Activated T-helper 1 cell treated with anti-CD3 and anti-CD28 coated beads, Interleukin-2, amount 50 U/mL, for 16 hours (primary cell): ENCODE data around the gene SPATA19.

Experiments used
- DNase-seq, 2 donors: peaks; one replicate each; pipeline ENCODE4 v3.0.0-alpha.2; 2020; ENCODE audit warnings: low read depth in 1 of 2, low spot score in 1 of 2

Gene SPATA19

GRCh38 chr11:133818302-133818701 lies 27.0 kb downstream of the SPATA19 start:
- no peak for DNase-seq

GRCh38 chr11:133817449-133817848 lies 27.9 kb downstream of the SPATA19 start:
- no peak for DNase-seq

GRCh38 chr11:133816146-133816870 lies 29.0 kb downstream of the SPATA19 start:
- DNase-seq: no peak

GRCh38 chr11:133815636-133816035 lies 29.7 kb downstream of the SPATA19 start:
- DNase-seq: no peak

GRCh38 chr11:133814588-133815100 lies 30.7 kb downstream of the SPATA19 start:
- DNase-seq: no peak

GRCh38 chr11:133811850-133812685 lies 33.2 kb downstream of the SPATA19 start:
- DNase-seq: no peak

- no peak for DNase-seq
These were observed 34.5 kb downstream of the SPATA19 start for GRCh38 chr11:133810766-133811165.

- no peak for DNase-seq
These were observed 35.5 kb downstream of the SPATA19 start for GRCh38 chr11:133809569-133810491.

- no peak for DNase-seq
These were observed 36.7 kb downstream of the SPATA19 start for GRCh38 chr11:133808393-133809140.

- DNase-seq: no peak
These were observed 42.3 kb downstream of the SPATA19 start for GRCh38 chr11:133803026-133803425.

- DNase-seq: no peak
These were observed 44.0 kb downstream of the SPATA19 start for GRCh38 chr11:133801356-133801755.

- DNase-seq: no peak
These were observed 44.6 kb downstream of the SPATA19 start for GRCh38 chr11:133800666-133801065.

- DNase-seq: no peak
These were observed 47.8 kb downstream of the SPATA19 start for GRCh38 chr11:133797554-133797953.

GRCh38 chr11:133796043-133796795 lies 49.1 kb downstream of the SPATA19 start:
- no peak for DNase-seq

- DNase-seq: no peak
These were observed 50.2 kb downstream of the SPATA19 start for GRCh38 chr11:133795088-133795487.

- no peak for DNase-seq
These were observed 51.1 kb downstream of the SPATA19 start for GRCh38 chr11:133794205-133794604.

GRCh38 chr11:133793271-133794035 lies 51.9 kb downstream of the SPATA19 start:
- DNase-seq: no peak

- no peak for DNase-seq
These were observed 54.3 kb downstream of the SPATA19 start for GRCh38 chr11:133790995-133791394.
